ENCODE data around the gene SYP. TPM values are rescaled to one million over a fixed set of nuclear protein-coding genes. Genes with fewer than 3 reads are reported as not detected.
A peak's percentile ranks its signal among the peaks of the same experiment; 100 is the strongest.

The SYP gene
- total RNA-seq, 1 experiment from 2014 or later, result 7.0 TPM

GRCh38 chrX:49198540-49199314 is 1.3 kb downstream of the SYP start:
- peak overlapping the region; percentile 61 for H3K4me3 Mint-ChIP-seq
- peaks cover 22% of the 10 kb centered on the region for H3K4me1 Mint-ChIP-seq
- TF ChIP-seq E2F4 (CRISPR knock-in tag; IDR thresholded peaks at IDR 0.05; ENCODE audit: borderline replicate concordance, low read depth) (no peak), ZNF232 (CRISPR knock-in tag; IDR thresholded peaks at IDR 0.05) (no peak), STAT6 (CRISPR knock-in tag; conservative IDR thresholded peaks at IDR 0.05; ENCODE audit: low read depth) (no peak), USF1 (CRISPR knock-in tag; IDR thresholded peaks at IDR 0.05) (0 out of 2 replicates have a peak, but pooled peaks have one; percentile 21), USF2 (CRISPR knock-in tag; IDR thresholded peaks at IDR 0.05) (peak; percentile 48), FOXP4 (CRISPR knock-in tag; IDR thresholded peaks at IDR 0.05) (no peak), IRF2 (CRISPR knock-in tag; IDR thresholded peaks at IDR 0.05; ENCODE audit: borderline replicate concordance, low read depth) (no peak), CBFB (CRISPR knock-in tag; IDR thresholded peaks at IDR 0.05; ENCODE audit: low read depth) (no peak)
- no peak for DNase-seq (ENCODE audit: low spot score)
- H3K27ac Mint-ChIP-seq, result no peak overlapping the region
- H3K27me3 Mint-ChIP-seq (ENCODE audit: low read depth), result no peaks in the 10 kb centered on the region; the same call in 1 of the 2 replicates
- CTCF ChIA-PET, result no interaction called here
- POLR2A ChIA-PET, result no interaction called here
- H3K9me3 Mint-ChIP-seq, result no peaks in the 10 kb centered on the region
- ATAC-seq, result no peak
- H3K36me3 Mint-ChIP-seq, result no peaks in the 10 kb centered on the region

- H3K4me1 Mint-ChIP-seq, result peaks cover 28% of the 10 kb centered on the region
- ChIA-PET CTCF (no interaction called here), POLR2A (no interaction called here)
- ATAC-seq, result no peak
- no peak overlapping the region for H3K27ac Mint-ChIP-seq
- no peaks in the 10 kb centered on the region for H3K9me3 Mint-ChIP-seq
- H3K4me3 Mint-ChIP-seq, result no peak overlapping the region; the same call in 1 of the 2 replicates
- DNase-seq (ENCODE audit: low spot score), result no peak
- no peaks in the 10 kb centered on the region; the same call in 1 of the 2 replicates for H3K27me3 Mint-ChIP-seq (ENCODE audit: low read depth)
- H3K36me3 Mint-ChIP-seq, result no peaks in the 10 kb centered on the region
- no peak for TF ChIP-seq ZSCAN18 (CRISPR knock-in tag; IDR thresholded peaks at IDR 0.05)
- no peak for TF ChIP-seq E2F1 (CRISPR knock-in tag; IDR thresholded peaks at IDR 0.05)
- no peak for TF ChIP-seq KAT7 (CRISPR knock-in tag; IDR thresholded peaks at IDR 0.05; ENCODE audit: borderline replicate concordance)
- no peak for TF ChIP-seq CDX4 (CRISPR knock-in tag; IDR thresholded peaks at IDR 0.05; ENCODE audit: borderline replicate concordance)
- no peak for TF ChIP-seq PREB (CRISPR knock-in tag; IDR thresholded peaks at IDR 0.05; ENCODE audit: borderline replicate concordance)
- no peak for TF ChIP-seq HMGXB4 (CRISPR knock-in tag; IDR thresholded peaks at IDR 0.05)
Observed at GRCh38 chrX:49197543-49198087, 2.4 kb downstream of the SYP start.
